Uterus (tissue), 4 donors: ENCODE results near the gene NAV1. TPM values are rescaled to one million over a fixed set of nuclear protein-coding genes. Genes with fewer than 3 reads are reported as not detected.

ENCODE experiments used
- DNase-seq, 2 donors: peaks; one replicate each; pipeline ENCODE4 v3.0.0-alpha.2; 2019 to 2020
- H3K27ac ChIP-seq, 2 donors: fragments of 200-600 bp; sonication (generic); 1 replicate in 1 of 2; 2 replicates in 1 of 2; pipeline ENCODE4 v1.5.1; 2016 to 2018
- H3K27me3 ChIP-seq, 2 donors: fragments of 200-600 bp; sonication (generic); one replicate each; pipeline ENCODE4 v1.5.1; 2018 to 2019; ENCODE audit warnings: control low read depth in 1 of 2
- H3K36me3 ChIP-seq, 2 donors: fragments of 200-600 bp; sonication (generic); one replicate each; pipeline ENCODE4 v1.5.1; 2019; ENCODE audit warnings: control low read depth in 1 of 2
- H3K4me1 ChIP-seq, 2 donors: fragments of 200-600 bp; sonication (generic); one replicate each; pipeline ENCODE4 v1.5.1; 2018 to 2019; ENCODE audit warnings: control low read depth in 1 of 2
- H3K4me3 ChIP-seq, 2 donors: fragments of 200-600 bp; sonication (generic); 1 replicate in 1 of 2; 2 replicates in 1 of 2; pipeline ENCODE4 v1.5.1; 2018 to 2019; ENCODE audit warnings: mild to moderate bottlenecking in 1 of 2
- H3K9me3 ChIP-seq, 2 donors: fragments of 200-600 bp; sonication (generic); one replicate each; pipeline ENCODE4 v1.5.1; 2019; ENCODE audit warnings: control low read depth in 1 of 2
- POLR2A ChIP-seq, 2 donors: fragments of 450-650 bp; IDR thresholded peaks; one replicate each; pipeline ENCODE4 v1.6.1; 2016; ENCODE audit warnings: antibody characterized with exemption in 2 of 2, mild to moderate bottlenecking in 1 of 2, moderate library complexity in 1 of 2
- intact Hi-C: fragments of 100-400 bp; cut with DNase I; formaldehyde crosslinking; loops from one replicate; pipeline ENCODE4 v1.15.1; 2023; ENCODE audit warnings: low total_unique reads
- total RNA-seq, 4 donors: library from RNA; depleted of rRNA in 3 of 4; stranded (reverse); fragments of >200 nt in 3 of 4; gene quantifications; one replicate each; pipeline versions ENCODE4 v1.1.0 to v1.2.4, GENCODE V29; 2014 to 2023
- TF ChIP-seq, protein P1 (sequence below), 4 experiments: fragments of 200-600 bp in 2 of 4; fragments of 450-650 bp in 2 of 4; sonication (generic) in 2 of 4; IDR thresholded peaks; one replicate each; pipeline ENCODE4 v1.5.1; 2016 to 2019; ENCODE audit warnings: antibody characterized with exemption in 4 of 4, mild to moderate bottlenecking in 2 of 4, moderate library complexity in 1 of 4
- donor health status: DM: yes; HTN: yes; CAD: no.

The NAV1 gene
- total RNA-seq, 4 donors from 2014 or later = 25.1 to 86.1 (median 58.5) TPM

DNA sequence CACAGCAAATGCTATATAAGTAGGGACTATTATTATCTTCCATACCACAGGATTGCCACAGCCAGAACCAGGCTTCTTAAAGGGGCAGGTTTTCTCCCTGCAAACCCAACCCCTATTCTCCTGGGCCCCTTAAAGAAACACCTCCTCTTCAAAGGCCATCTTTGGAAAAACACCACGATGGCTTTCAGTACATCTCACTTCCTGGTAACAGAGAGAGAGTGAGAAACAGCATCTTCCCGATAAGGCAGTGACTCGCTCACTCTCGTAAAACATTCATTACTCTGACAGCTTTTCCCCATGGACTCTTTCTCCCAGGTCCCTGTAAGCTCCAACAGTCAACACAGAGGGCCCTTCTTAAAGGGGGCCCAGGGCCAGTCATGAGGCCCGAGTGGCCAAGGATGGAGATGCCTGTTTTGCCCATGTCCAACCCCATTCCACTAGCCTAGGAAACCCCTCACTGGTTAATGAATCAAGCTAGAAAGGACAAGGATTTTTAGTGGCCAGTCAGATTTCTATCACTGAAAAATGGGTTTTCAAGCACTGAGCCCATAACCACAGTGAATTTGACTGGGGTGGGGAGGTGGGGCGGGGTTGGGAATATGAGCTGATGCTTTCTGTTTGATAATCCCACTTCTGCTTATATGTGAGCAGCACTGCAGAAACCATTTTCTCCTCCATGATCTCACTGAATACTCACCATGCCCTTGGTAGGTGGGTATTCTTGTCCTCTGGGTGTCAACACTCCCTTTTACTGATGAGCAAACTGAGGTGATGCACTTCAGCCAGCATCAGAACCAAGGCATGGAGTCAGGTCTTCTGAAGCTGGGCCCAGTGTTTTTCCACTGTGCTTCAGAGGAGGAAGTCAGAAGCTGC, 3.6 kb upstream of the NAV1 start:
- no peak for TF ChIP-seq POLR2A (IDR thresholded peaks at IDR 0.05)
- TF ChIP-seq, protein P1, sequence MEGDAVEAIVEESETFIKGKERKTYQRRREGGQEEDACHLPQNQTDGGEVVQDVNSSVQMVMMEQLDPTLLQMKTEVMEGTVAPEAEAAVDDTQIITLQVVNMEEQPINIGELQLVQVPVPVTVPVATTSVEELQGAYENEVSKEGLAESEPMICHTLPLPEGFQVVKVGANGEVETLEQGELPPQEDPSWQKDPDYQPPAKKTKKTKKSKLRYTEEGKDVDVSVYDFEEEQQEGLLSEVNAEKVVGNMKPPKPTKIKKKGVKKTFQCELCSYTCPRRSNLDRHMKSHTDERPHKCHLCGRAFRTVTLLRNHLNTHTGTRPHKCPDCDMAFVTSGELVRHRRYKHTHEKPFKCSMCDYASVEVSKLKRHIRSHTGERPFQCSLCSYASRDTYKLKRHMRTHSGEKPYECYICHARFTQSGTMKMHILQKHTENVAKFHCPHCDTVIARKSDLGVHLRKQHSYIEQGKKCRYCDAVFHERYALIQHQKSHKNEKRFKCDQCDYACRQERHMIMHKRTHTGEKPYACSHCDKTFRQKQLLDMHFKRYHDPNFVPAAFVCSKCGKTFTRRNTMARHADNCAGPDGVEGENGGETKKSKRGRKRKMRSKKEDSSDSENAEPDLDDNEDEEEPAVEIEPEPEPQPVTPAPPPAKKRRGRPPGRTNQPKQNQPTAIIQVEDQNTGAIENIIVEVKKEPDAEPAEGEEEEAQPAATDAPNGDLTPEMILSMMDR (IDR thresholded peaks at IDR 0.05) = no peak
- no peak overlapping the region for H3K4me3 ChIP-seq
- H3K36me3 ChIP-seq = no peaks in the 10 kb centered on the region
- peak in 1 of 2 donors; percentile 61 for DNase-seq
- peaks cover 0 to 5% of the 10 kb centered on the region in 2 donors for H3K4me1 ChIP-seq
- peak overlapping the region; percentile 84 to 87 for H3K27ac ChIP-seq
- intact Hi-C loops = no loop called here
- no peaks in the 10 kb centered on the region for H3K27me3 ChIP-seq
- H3K9me3 ChIP-seq = no peaks in the 10 kb centered on the region

DNA sequence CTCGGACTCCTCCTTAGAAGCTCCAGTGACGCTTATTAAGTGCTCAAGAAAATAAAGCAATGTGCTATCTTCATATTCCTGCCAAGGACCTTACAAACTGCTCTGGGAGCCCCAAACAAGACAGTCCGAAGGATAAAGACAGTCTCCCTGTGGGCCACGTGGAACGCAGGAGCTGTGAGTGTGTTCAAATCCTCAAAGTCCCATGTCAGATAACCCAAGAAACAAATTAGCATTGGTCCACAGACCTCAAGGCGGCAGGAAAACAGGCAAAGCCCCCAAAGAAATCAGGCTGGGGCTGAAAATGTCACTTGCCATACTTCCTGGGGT, 3.0 kb upstream of the NAV1 start:
- intact Hi-C loops = no loop called here
- Histone ChIP-seq H3K9me3 (no peaks in the 10 kb centered on the region), H3K27ac (peak overlapping the region; percentile 84 to 87), H3K27me3 (no peaks in the 10 kb centered on the region), H3K36me3 (no peaks in the 10 kb centered on the region), H3K4me1 (peaks cover 0 to 5% of the 10 kb centered on the region in 2 donors), H3K4me3 (no peak overlapping the region)
- no peak for TF ChIP-seq POLR2A (IDR thresholded peaks at IDR 0.05)
- TF ChIP-seq, protein P1 (IDR thresholded peaks at IDR 0.05) = no peak
- DNase-seq = no peak

DNA sequence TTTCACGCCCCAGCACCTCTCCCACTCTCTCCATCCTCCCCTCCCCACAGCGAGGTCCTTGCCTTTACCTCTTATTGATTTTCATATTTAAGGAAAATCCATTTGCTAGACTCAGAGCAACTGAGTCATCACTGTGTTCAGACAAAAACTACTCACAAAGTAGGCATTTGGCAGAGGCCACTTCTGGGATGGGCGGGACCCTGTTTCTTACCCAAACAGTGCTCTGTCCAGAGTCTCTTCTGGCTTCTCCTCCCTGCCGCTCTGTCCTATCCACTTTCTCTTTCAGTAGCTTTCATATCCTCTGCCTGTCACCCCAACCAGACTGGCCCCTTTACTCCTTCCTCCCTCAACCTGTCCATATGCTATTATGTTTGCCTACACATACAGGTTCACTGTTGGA, 2.4 kb upstream of the NAV1 start:
- H3K9me3 ChIP-seq = no peaks in the 10 kb centered on the region
- intact Hi-C loops = no loop called here
- H3K4me3 ChIP-seq = no peak overlapping the region
- DNase-seq = peak in 1 of 2 donors; percentile 72
- TF ChIP-seq, protein P1 (IDR thresholded peaks at IDR 0.05) = no peak
- no peak for TF ChIP-seq POLR2A (IDR thresholded peaks at IDR 0.05)
- no peaks in the 10 kb centered on the region for H3K4me1 ChIP-seq
- no peaks in the 10 kb centered on the region for H3K27me3 ChIP-seq
- peak overlapping the region; percentile 84 to 87 for H3K27ac ChIP-seq
- no peaks in the 10 kb centered on the region for H3K36me3 ChIP-seq

DNA sequence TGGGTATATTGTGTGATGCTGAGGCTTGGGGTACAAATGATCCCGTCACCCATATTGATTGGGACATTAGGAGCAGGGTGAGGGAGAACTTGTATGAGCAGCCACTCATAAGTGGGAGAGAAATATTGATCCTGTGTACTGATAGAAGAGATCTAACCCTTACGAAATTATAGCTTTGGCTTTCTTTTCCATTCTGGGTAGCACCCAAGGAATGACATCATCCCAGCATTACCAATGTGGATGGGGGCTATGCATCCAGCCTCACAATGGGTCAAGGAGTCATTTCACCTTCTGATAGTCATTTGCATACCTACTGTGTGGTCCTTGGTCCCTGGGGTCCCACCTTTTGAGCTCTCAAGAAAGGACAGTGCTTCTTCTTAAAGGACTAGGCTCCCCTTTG, 1.9 kb upstream of the NAV1 start:
- intact Hi-C loops = no loop called here
- Histone ChIP-seq H3K27me3 (no peaks in the 10 kb centered on the region), H3K36me3 (no peaks in the 10 kb centered on the region), H3K4me3 (no peak overlapping the region), H3K27ac (peak overlapping the region; percentile 84 to 87), H3K4me1 (no peaks in the 10 kb centered on the region), H3K9me3 (no peaks in the 10 kb centered on the region)
- TF ChIP-seq, protein P1 (IDR thresholded peaks at IDR 0.05) = no peak
- no peak for TF ChIP-seq POLR2A (IDR thresholded peaks at IDR 0.05)
- DNase-seq = no peak

DNA sequence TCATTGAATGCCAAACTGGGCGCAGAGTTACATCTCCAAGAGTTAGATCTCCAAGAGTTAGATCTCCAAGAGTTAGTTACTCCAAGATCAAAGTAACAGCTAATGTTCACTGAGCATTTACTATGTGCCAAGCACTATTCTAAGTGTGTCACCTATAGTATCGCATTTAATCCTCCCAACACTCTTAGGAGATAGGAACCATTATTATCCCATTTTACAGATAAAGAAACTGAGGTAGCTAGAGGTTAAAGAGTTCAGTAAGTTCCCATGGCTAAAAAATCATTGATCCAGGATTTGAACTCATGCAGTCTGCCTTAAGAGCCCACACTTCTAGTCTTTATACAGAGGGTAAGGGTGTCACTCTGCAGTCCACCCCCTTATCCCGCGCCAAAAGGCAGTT, 1.5 kb upstream of the NAV1 start:
- no peak overlapping the region for H3K4me3 ChIP-seq
- intact Hi-C loops = no loop called here
- no peak for TF ChIP-seq POLR2A (IDR thresholded peaks at IDR 0.05)
- TF ChIP-seq, protein P1 (IDR thresholded peaks at IDR 0.05) = no peak
- peak overlapping the region; percentile 84 to 87 for H3K27ac ChIP-seq
- DNase-seq = no peak
- no peaks in the 10 kb centered on the region for H3K27me3 ChIP-seq
- H3K4me1 ChIP-seq = no peaks in the 10 kb centered on the region
- no peaks in the 10 kb centered on the region for H3K36me3 ChIP-seq
- no peaks in the 10 kb centered on the region for H3K9me3 ChIP-seq
